WTC11 (cell line): ENCODE data around the gene GCA. TPM values are rescaled to one million over a fixed set of nuclear protein-coding genes. Genes with fewer than 3 reads are reported as not detected.

ENCODE experiments used
- ETV6 ChIP-seq: sonication (generic); formaldehyde crosslinking; IDR thresholded peaks from 2 replicates; pipeline ENCODE4 v1.8.1; 2022; ENCODE audit warnings: mild to moderate bottlenecking, missing genetic modification reagents
- NR2C2 ChIP-seq: sonication (generic); formaldehyde crosslinking; IDR thresholded peaks from 2 replicates; pipeline ENCODE4 v1.8.0; 2022; ENCODE audit warnings: mild to moderate bottlenecking, missing genetic modification reagents
- TEAD1 ChIP-seq: sonication (generic); formaldehyde crosslinking; IDR thresholded peaks from 2 replicates; pipeline ENCODE4 v1.8.0; 2022; ENCODE audit warnings: mild to moderate bottlenecking, missing genetic modification reagents
- ZBTB21 ChIP-seq: sonication (generic); formaldehyde crosslinking; IDR thresholded peaks from 2 replicates; pipeline ENCODE4 v1.8.1; 2023; ENCODE audit warnings: mild to moderate bottlenecking, missing genetic modification reagents, borderline replicate concordance
- ZNF416 ChIP-seq: fragments of 250-450 bp; sonication (Bioruptor Pico); IDR thresholded peaks from 2 replicates; pipeline ENCODE4 v1.9.0; 2021; ENCODE audit warnings: mild to moderate bottlenecking, inconsistent platforms
- total RNA-seq: library from RNA; stranded (reverse); gene quantifications from 3 replicates; pipeline ENCODE4 v1.2.3, GENCODE V29; 2021
- TF ChIP-seq, protein P1 (sequence below): sonication (generic); formaldehyde crosslinking; IDR thresholded peaks from 2 replicates; pipeline ENCODE4 v1.8.1; 2022; ENCODE audit warnings: low read depth, missing genetic modification reagents, borderline replicate concordance
- TF ChIP-seq, protein P2 (sequence below): fragments of 250-450 bp; sonication (Bioruptor Pico); IDR thresholded peaks from 2 replicates; pipeline ENCODE4 v2.1.2; 2022; ENCODE audit warnings: mild to moderate bottlenecking, moderate library complexity
- TF ChIP-seq, protein P3 (sequence below): sonication (generic); formaldehyde crosslinking; IDR thresholded peaks from 2 replicates; pipeline ENCODE4 v1.8.0; 2023; ENCODE audit warnings: mild to moderate bottlenecking, missing genetic modification reagents
- TF ChIP-seq, protein P4 (sequence below): fragments of 250-450 bp; sonication (Bioruptor Pico); IDR thresholded peaks from 2 replicates; pipeline ENCODE4 v1.9.0; 2021; ENCODE audit warnings: mild to moderate bottlenecking
- TF ChIP-seq, protein P5 (sequence below): sonication (generic); formaldehyde crosslinking; IDR thresholded peaks from 2 replicates; pipeline ENCODE4 v1.8.0; 2022; ENCODE audit warnings: mild to moderate bottlenecking, missing genetic modification reagents
- TF ChIP-seq, protein P6 (sequence below): fragments of 250-450 bp; sonication (Bioruptor Pico); IDR thresholded peaks from 2 replicates; pipeline ENCODE4 v1.9.0; 2021; ENCODE audit warnings: mild to moderate bottlenecking, borderline replicate concordance
- TF ChIP-seq, protein P7 (sequence below): sonication (generic); formaldehyde crosslinking; IDR thresholded peaks from 2 replicates; pipeline ENCODE4 v1.8.0; 2022; ENCODE audit warnings: missing genetic modification reagents

The GCA gene
- total RNA-seq, 1 experiment from 2014 or later, result 42.1 TPM

DNA sequence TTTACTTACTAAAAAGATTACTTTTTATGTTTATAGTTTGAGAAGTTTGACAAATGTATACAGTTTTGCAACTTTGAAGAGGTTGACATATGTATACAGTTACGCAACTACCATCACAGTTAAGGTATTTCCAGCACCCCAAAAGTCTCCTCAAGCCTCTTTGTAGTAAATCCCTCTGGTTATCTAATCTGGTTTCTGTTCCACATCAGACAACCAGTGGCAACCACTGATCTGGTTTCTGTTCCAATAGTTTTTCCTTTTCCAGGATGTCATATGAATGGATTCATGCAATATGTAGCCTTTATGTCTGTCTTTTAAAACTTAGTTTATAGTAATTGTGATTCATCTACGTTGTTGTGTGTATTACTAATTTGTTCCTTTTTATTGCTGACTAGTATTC lies 48.9 kb upstream of the GCA start (continued):
- TF ChIP-seq, protein P1, sequence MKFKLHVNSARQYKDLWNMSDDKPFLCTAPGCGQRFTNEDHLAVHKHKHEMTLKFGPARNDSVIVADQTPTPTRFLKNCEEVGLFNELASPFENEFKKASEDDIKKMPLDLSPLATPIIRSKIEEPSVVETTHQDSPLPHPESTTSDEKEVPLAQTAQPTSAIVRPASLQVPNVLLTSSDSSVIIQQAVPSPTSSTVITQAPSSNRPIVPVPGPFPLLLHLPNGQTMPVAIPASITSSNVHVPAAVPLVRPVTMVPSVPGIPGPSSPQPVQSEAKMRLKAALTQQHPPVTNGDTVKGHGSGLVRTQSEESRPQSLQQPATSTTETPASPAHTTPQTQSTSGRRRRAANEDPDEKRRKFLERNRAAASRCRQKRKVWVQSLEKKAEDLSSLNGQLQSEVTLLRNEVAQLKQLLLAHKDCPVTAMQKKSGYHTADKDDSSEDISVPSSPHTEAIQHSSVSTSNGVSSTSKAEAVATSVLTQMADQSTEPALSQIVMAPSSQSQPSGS, result no peak
- TF ChIP-seq TEAD1, result no peak
- TF ChIP-seq, protein P2, sequence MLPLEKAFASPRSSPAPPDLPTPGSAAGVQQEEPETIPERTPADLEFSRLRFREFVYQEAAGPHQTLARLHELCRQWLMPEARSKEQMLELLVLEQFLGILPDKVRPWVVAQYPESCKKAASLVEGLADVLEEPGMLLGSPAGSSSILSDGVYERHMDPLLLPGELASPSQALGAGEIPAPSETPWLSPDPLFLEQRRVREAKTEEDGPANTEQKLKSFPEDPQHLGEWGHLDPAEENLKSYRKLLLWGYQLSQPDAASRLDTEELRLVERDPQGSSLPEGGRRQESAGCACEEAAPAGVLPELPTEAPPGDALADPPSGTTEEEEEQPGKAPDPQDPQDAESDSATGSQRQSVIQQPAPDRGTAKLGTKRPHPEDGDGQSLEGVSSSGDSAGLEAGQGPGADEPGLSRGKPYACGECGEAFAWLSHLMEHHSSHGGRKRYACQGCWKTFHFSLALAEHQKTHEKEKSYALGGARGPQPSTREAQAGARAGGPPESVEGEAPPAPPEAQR, result no peak
- TF ChIP-seq NR2C2 (CRISPR knock-in tag), result no peak
- TF ChIP-seq, protein P3, sequence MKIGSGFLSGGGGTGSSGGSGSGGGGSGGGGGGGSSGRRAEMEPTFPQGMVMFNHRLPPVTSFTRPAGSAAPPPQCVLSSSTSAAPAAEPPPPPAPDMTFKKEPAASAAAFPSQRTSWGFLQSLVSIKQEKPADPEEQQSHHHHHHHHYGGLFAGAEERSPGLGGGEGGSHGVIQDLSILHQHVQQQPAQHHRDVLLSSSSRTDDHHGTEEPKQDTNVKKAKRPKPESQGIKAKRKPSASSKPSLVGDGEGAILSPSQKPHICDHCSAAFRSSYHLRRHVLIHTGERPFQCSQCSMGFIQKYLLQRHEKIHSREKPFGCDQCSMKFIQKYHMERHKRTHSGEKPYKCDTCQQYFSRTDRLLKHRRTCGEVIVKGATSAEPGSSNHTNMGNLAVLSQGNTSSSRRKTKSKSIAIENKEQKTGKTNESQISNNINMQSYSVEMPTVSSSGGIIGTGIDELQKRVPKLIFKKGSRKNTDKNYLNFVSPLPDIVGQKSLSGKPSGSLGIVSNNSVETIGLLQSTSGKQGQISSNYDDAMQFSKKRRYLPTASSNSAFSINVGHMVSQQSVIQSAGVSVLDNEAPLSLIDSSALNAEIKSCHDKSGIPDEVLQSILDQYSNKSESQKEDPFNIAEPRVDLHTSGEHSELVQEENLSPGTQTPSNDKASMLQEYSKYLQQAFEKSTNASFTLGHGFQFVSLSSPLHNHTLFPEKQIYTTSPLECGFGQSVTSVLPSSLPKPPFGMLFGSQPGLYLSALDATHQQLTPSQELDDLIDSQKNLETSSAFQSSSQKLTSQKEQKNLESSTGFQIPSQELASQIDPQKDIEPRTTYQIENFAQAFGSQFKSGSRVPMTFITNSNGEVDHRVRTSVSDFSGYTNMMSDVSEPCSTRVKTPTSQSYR, result no peak
- TF ChIP-seq, protein P4, sequence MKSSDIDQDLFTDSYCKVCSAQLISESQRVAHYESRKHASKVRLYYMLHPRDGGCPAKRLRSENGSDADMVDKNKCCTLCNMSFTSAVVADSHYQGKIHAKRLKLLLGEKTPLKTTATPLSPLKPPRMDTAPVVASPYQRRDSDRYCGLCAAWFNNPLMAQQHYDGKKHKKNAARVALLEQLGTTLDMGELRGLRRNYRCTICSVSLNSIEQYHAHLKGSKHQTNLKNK (CRISPR knock-in tag), result no peak
- no peak for TF ChIP-seq ZBTB21 (CRISPR knock-in tag)
- TF ChIP-seq, protein P5, sequence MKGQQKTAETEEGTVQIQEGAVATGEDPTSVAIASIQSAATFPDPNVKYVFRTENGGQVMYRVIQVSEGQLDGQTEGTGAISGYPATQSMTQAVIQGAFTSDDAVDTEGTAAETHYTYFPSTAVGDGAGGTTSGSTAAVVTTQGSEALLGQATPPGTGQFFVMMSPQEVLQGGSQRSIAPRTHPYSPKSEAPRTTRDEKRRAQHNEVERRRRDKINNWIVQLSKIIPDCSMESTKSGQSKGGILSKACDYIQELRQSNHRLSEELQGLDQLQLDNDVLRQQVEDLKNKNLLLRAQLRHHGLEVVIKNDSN (CRISPR knock-in tag), result no peak
- TF ChIP-seq, protein P6, sequence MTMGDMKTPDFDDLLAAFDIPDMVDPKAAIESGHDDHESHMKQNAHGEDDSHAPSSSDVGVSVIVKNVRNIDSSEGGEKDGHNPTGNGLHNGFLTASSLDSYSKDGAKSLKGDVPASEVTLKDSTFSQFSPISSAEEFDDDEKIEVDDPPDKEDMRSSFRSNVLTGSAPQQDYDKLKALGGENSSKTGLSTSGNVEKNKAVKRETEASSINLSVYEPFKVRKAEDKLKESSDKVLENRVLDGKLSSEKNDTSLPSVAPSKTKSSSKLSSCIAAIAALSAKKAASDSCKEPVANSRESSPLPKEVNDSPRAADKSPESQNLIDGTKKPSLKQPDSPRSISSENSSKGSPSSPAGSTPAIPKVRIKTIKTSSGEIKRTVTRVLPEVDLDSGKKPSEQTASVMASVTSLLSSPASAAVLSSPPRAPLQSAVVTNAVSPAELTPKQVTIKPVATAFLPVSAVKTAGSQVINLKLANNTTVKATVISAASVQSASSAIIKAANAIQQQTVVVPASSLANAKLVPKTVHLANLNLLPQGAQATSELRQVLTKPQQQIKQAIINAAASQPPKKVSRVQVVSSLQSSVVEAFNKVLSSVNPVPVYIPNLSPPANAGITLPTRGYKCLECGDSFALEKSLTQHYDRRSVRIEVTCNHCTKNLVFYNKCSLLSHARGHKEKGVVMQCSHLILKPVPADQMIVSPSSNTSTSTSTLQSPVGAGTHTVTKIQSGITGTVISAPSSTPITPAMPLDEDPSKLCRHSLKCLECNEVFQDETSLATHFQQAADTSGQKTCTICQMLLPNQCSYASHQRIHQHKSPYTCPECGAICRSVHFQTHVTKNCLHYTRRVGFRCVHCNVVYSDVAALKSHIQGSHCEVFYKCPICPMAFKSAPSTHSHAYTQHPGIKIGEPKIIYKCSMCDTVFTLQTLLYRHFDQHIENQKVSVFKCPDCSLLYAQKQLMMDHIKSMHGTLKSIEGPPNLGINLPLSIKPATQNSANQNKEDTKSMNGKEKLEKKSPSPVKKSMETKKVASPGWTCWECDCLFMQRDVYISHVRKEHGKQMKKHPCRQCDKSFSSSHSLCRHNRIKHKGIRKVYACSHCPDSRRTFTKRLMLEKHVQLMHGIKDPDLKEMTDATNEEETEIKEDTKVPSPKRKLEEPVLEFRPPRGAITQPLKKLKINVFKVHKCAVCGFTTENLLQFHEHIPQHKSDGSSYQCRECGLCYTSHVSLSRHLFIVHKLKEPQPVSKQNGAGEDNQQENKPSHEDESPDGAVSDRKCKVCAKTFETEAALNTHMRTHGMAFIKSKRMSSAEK (CRISPR knock-in tag), result no peak
- no peak for TF ChIP-seq ETV6
- no peak for TF ChIP-seq ZNF416 (CRISPR knock-in tag)
- TF ChIP-seq, protein P7, sequence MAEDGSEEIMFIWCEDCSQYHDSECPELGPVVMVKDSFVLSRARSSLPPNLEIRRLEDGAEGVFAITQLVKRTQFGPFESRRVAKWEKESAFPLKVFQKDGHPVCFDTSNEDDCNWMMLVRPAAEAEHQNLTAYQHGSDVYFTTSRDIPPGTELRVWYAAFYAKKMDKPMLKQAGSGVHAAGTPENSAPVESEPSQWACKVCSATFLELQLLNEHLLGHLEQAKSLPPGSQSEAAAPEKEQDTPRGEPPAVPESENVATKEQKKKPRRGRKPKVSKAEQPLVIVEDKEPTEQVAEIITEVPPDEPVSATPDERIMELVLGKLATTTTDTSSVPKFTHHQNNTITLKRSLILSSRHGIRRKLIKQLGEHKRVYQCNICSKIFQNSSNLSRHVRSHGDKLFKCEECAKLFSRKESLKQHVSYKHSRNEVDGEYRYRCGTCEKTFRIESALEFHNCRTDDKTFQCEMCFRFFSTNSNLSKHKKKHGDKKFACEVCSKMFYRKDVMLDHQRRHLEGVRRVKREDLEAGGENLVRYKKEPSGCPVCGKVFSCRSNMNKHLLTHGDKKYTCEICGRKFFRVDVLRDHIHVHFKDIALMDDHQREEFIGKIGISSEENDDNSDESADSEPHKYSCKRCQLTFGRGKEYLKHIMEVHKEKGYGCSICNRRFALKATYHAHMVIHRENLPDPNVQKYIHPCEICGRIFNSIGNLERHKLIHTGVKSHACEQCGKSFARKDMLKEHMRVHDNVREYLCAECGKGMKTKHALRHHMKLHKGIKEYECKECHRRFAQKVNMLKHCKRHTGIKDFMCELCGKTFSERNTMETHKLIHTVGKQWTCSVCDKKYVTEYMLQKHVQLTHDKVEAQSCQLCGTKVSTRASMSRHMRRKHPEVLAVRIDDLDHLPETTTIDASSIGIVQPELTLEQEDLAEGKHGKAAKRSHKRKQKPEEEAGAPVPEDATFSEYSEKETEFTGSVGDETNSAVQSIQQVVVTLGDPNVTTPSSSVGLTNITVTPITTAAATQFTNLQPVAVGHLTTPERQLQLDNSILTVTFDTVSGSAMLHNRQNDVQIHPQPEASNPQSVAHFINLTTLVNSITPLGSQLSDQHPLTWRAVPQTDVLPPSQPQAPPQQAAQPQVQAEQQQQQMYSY (CRISPR knock-in tag), result no peak
- TF ChIP-seq, all 79 proteins: peak for 0
